ENCODE results near the gene MFGE8.
"Not testable (repeated sequence)": the region's sequence is repeated elsewhere in the genome, so short reads cannot be mapped to it uniquely, and the experiment has no call there.

Gene MFGE8

DNA sequence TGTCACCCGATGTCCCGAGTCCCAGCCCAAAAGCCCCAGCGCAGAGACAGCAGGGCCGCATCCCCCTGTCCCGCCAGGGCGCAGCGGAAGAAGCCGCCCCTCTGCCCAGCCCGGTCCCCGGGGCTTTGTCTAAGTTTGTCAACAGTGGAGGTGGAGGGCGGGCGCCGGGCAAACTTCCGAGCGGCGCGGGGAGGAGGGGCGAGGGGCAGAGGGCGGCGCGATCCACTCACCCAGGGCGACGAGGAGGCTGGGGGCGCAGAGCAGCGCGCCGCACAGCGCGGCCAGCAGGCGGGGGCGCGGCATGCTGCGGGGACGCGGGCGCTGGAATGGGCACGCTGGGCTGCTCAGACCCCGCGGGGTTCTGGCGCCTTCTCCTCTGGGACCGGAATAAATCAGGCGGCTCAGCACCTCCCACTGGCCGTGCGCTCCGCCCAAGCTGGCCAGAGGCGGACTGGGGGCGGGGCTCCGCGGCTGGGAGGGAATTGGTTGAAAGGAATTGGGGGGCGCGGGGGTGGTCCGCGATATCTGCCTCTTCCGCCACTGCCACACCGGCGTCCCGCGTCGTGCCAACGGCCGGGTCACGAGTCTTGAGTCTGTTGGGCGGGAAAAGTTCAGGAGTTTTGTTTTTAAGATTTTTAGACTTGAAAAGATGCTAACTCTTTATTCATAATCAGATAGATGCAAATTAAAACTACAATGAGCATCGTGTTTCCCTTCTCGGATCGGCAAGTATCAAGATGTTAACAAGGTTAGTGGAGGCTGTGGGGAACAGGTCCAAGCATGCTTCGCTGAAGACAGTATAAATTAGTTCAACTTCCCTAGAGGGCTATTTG lies at the start of gene MFGE8:
Gene MFGE8, minus strand, starts transcription at position 363 of the 833 bp plus-strand sequence. Its CDS starts 60 bp downstream, at position 303.
- DNase-seq, result peak; percentile 85

DNA sequence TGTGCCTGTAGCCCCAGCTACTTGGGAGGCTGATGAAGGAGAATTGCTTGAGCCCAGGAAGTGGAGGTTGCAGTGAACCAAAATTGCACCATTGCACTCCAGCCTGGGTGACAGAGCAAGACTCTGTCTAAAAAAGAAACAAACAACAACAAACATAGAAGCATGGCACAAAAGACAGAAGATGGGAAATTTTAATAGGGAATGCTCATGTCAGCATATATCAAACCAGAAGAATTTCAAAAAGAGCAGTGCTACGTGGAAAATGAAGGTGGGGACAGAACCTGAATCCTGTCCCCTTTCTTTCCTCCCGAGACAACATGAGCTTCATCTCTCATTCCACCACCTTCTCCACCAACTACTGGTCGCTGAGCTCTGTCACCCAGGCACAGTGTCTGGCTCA lies 46.3 kb upstream of the MFGE8 start:
- DNase-seq, result no peak

- DNase-seq, result no peak
These were observed 43.7 kb upstream of the MFGE8 start for GRCh38 chr15:88956906-88957305.

DNA sequence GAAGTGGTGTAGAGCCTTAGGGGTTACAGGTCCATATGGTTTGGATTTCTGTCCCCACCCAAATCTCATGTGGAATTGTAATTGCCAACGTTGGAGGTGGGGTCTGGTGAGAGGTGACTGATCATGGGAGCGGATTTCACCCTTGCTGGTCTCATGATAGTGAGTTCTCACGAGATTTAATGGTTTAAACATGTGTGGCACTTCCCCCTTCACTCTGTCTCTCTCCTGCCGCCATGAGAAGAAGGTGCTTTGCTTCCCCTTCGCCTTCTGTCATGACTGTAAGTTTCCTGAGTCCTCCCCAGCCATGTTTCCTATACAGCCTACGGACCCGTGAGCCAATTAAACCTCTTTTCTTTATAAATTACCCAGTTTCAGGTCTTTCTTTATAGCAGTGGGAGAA lies 43.1 kb upstream of the MFGE8 start:
- DNase-seq, result no peak

DNA sequence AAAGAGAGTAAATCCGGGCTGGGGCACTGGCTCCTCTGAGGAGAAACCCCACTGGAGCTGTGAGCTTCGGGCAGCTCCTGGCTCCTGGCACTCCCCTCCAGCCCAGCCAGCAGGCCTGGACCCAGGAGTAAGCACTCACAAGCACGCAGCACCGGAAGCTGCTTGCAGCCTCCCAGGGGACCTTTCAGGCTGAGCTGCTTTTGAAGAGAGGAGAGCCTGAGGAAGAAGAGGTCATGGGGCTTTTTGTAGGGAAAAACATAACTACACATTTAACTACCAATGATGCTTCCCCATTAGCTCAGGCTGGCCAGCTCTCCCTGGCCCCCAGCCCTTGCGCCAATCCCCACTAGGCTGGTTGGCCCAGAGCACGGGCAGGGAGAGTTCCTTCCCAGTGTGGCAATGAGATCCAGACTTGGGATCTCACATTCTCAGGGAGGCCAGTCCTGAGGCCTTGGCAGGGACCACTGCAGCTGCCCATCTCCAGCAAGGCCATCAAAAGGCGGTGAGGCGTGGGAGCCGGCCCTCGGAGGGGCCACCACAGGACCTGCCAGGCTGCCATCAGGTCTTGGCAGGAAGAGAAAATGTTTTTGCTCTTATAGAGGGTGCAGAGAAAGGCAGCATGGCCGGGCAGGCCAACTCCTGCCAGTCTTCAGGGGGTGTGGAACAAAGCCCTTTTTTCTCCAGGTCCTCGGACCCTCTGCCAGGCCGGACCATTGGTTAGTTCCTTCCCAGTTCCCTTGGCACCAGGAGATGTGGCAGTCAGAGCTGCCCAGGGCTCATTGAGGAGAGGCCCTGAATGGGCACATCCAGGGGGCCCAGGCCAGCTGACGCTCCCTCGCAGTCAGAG lies 41.5 kb upstream of the MFGE8 start:
- DNase-seq, result no peak

GRCh38 chr15:88950600-88951160 lies 37.5 kb upstream of the MFGE8 start:
- no peak for DNase-seq

- no peak for DNase-seq
These were observed 36.7 kb upstream of the MFGE8 start for GRCh38 chr15:88949734-88950400.

- DNase-seq, result no peak
These were observed 27.0 kb upstream of the MFGE8 start for GRCh38 chr15:88940110-88940675.

DNA sequence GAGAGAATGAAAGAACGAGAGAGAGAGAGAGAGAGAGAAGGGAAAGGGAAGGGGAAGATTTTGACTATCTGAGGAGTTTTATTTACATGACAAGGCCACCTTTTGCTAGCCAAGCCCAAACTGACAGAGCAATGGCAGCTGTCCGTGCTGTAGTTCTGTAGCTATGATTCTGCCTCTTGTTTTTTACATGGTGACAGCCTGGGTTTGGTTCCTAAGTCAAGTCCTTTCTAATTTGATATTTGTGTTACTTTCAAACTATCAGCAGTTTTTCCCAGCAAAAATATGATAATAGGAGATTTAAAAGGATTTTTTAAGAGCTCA lies 26.3 kb upstream of the MFGE8 start:
- no peak for DNase-seq

DNA sequence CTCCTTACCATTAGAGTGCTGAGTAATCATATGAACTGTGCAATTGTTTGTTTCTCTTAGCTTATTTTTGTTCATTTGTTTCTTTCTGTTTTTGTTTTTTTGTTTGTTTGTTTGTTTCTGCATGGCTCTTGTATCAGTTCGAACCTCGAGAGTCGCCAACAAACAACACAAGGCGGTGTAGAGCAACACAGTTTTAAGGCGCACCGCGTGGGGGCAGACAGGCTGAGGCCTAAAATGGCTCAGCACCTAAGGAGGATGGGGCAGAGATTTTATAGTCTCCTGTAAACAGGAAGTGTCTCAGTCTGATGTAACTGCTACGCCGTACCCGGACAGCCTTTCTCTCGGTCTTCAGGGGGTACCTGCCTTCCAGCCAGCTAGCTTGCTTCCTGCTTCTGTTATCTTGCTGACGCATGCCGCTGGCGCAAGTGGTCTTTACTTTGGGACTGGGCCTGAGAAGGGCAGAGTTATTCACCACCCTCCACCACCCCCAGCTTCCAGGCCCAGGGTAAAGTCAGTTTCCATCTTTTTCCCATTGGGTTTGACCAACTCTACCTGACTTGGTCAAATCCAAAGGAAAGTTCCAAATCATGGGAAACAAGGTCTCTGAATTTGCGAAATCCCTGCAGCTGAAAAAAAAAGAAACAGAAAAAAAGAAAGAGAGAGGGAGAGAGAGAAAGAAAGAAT lies 25.8 kb upstream of the MFGE8 start:
- no peak for DNase-seq

- DNase-seq, result not testable (repeated sequence)
These were observed 21.3 kb upstream of the MFGE8 start for GRCh38 chr15:88934449-88934848.

- DNase-seq, result no peak
These were observed 19.7 kb upstream of the MFGE8 start for GRCh38 chr15:88932875-88933330.

DNA sequence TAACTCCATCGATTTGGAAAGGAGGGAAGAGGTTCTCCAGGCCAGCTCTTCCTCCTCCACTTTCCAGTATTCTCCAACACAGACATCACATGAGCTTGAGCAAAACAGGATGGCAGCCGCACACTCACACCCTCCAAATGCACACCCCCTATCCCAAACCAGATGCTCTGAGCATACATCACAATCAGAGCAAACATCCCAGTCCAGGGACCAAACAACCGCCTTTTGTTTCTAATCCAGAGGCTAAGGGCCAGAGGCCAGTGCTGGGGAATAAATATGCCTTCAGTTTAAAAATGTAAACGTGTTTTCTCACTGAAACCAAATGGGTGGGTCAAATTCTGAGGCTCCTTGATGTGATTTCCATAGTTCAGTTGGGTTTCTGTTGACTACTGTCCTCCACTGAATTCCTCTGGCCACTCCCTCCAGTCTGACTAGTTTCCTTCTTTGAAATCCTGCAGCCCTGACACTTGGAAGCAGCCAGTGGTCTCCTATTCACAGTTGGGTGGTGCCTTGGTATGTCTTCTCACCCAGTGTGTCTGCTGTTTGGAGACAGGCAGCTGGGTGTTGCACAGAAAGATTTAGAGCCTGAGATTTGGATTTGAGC lies 19.2 kb upstream of the MFGE8 start:
- DNase-seq, result no peak

- DNase-seq, result no peak
These were observed 17.4 kb upstream of the MFGE8 start for GRCh38 chr15:88930579-88930978.

- DNase-seq, result peak; percentile 43
These were observed 16.3 kb upstream of the MFGE8 start for GRCh38 chr15:88929358-88930098.

DNA sequence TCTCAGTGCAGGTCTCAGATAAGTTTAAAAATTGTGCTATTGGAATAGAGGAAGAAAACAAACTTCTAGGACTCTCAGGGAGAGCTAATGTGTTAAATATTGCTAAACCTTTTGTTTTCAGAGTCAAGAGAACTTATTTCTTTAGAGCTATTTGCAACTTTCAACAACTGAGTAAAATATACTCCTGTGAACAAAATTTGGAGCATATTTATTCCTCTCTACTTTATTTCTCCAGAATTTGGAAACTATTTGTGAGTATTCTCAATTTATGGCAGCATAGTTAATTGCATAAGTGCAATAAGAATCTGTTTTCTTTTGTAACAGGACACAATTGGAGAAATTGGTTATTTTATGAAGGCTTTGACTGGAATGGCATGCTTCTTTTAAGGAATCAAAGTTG lies 15.0 kb upstream of the MFGE8 start:
- not testable (repeated sequence) for DNase-seq

GRCh38 chr15:88925648-88926047 lies 12.5 kb upstream of the MFGE8 start:
- DNase-seq, result not testable (repeated sequence)

DNA sequence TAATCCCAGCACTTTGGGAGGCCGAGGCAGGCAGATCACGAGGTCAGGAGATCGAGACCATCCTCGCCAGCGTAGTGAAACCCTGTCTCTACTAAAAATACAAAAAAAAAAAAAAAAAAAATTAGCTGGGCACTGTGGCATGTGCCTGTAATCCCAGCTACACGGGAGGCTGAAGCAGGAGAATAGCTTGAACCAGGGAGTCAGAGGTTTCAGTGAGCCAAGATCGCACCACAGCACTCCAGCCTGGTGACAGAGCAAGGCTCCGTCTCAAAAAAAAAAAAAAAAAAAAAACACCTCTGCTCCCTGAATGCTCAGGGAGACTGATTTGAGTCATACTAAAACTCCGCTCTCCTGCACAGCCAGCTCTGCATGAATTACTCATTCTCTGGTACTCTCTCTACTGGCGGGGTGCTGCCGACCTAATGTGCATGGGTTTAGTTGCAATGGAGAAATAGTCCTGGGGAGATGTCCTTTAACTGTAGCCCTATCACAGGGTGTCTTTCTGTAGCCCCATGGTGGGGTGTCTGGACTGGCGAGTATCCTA lies 7.8 kb upstream of the MFGE8 start:
- peak; percentile 87 for DNase-seq

GRCh38 chr15:88920186-88920891 lies 7.2 kb upstream of the MFGE8 start:
- peak; percentile 88 for DNase-seq

DNA sequence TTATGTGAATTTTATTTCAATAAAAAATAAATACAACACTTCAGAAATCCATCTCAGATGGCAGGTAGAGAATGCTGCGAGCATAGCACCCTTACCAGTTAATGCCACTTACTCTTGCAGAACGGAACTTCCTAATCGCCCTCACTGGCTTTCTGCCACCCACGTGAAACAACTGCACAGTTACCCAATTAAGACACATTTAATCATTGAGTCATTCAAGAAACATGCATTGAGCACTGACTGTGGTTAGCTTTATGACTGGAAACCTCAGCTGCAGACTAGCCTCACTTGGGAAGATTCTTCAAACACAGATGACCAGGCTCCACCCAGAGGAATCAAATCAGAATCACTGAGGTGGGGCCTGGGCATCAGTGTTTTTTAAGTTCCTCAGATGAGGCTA lies 5.6 kb upstream of the MFGE8 start:
- peak; percentile 98 for DNase-seq

Measured in EL (cell line).